HG02884 (cell line): ENCODE measurements around the gene KSR1.

Source experiments
- ATAC-seq: cut with Tn5 transposase; IDR thresholded peaks from one replicate; pipeline ENCODE4 v1.9.1; 2021; ENCODE audit warnings: mild to moderate bottlenecking, moderate library complexity; ENCODE audit not compliant: unreplicated experiment

Gene KSR1

GRCh38 chr17:27532269-27533263, 76.3 kb downstream of the KSR1 start:
- ATAC-seq, result no peak

DNA sequence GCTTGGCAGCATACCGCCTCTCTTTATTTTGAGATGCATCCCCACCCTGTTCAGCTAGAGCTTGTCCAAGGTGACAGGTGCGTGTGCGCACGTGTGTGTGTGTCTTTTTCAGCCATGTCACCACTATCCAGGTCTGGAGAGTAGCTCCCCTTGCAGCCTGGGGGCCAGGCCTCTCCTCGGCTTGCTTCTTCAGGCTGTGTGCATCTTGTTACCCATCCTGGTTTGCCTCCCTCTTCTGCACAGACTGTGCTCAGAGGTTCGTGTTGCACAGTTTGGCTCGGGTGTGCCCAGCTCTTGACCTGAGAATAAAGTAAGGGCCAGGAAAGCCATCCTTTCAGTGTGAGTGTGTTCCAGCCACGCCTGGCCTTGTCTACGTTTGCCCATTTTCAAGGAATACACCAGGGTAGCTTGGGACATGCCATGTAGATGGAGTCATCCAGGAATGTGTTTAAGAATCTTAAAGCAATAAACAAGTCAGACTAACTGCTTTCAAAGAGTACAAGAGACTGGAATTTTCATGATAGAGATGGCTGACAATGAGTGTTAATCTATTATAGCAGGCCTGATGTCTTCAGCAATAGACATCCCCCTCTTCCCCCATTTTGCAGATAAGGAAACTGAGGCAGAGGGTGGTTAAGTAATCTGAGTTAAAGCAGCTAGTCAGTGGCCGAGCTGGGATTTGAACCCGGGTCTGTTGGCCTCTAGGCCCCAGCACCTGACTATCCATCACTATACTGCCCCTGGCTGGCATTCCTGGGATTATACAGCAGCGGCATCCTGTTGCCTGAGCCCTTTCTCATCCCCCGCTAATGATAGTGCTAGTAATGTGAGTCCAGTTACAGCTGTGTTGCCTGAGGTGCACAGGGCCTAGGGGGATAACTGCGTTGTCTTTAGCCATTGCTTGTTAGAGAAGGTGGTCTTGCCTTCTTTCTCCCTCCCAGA, 77.9 kb downstream of the KSR1 start:
- no peak for ATAC-seq

GRCh38 chr17:27535178-27535928, 79.1 kb downstream of the KSR1 start:
- no peak for ATAC-seq

DNA sequence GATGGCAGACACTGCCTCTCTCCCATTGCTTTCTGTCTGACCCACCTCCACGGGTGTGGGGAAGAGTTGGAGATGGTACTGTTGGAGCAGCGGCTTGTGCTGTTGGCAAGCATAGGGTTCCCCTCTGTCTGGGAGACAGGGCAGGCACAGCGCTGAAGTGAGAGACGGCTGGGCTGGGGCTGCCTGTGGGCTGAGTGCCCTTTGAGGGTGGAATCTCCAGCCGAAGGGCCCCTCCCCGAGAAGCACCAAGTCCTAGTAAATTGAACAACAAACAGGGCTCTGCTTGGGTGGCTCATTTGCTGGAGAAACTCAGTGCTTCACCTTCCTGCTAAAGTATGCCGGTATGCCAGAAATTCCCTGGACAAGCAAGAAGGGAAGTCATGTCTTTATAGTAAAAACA, 79.7 kb downstream of the KSR1 start:
- no peak for ATAC-seq

DNA sequence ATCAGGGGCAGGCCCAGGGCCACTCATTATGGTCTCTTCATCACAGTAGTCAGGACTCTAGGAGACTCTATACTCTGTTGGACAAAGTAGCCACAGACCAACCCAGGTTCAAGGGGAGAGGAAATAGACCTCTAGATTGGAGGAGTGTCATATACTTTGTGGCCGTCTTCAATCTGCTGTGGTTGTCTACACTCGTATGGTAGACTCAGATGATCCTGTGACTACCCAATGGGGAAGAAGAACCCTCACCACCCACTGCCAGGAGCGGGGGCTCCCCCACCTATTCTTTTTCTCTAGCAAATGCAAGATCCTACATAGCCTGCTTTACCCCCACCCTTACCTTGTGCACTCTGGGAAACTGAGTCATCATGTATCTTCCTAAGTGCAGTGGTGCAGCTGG, 80.5 kb downstream of the KSR1 start:
- ATAC-seq, result no peak

DNA sequence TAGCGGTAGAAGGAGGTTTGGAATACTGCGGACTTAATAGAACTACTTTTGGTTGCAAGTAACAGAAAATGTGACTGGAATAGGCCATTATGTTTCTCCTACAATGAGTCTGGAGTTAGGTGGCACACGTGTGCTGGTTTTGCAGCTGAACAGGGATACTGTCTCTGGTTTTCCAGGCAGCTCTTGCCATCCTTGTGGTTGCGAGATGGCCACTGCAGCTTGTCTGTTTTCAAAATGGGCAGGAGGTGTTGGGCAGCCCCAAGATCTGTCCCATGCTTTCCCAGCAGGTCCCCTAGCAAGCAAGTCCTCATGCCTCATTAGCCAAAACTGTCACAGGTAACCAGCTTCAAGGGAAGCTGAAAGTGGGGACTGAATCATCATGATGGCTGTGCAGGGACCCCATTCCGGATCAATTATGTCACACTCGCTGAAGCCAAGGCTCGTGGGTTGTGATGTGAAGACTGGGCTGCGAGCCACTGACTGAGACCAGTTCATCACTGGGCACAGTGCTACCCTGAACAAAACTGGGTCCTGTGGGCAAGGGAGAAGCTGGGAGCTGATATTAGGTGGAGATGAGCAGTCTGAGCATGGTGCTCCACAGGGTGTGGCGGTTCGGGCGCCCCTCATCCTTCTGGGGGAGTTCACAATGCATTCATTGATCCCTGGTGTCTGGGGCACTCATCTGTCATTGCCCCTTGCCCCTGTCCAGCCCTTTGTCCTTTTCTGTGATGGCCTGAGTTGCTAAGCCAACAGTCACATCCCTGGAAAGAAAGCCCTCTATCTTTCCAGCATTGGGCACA, 82.1 kb downstream of the KSR1 start:
- ATAC-seq, result no peak

- no peak for ATAC-seq
Measured at GRCh38 chr17:27539152-27539551, 82.9 kb downstream of the KSR1 start.

GRCh38 chr17:27539794-27540317, 83.6 kb downstream of the KSR1 start:
- ATAC-seq, result no peak

DNA sequence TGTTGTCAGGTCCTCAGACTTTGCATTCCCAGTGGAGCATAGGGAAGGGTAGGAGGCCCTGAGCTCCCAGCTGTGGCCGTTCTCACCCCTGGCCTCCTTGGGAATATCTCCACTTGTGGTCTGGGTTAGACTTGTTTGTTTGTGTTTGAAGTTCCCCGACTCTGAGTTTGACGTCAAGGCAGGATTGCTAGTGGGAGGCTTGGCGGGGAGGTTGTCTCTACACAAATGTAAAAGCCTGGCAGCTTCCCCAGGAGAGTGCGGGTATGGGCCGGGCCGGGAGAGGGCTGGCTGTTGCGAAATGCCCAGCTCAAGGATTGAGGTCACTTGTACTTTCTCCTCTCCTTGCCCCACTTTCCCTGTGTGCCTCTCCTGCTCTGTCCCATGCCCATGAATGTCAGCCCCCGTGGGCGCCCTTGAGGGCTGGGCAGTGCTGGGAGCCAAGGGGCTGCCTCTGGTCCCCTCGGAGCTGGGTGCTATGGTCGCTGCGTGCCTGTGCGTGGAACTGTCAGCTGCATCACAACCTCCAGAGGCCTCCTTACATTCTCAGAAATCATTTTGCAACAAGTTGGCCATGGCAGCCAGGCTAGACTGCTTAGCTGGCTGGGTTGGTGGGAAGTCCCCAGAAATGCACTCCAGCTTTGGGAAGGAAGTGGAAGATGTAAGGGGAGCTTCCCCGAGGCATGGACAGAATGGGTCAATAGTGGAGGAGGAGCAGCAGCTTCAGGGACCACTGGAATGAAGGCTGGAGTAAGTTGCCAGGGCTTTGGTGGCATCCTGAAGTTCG, 84.3 kb downstream of the KSR1 start:
- no peak for ATAC-seq

DNA sequence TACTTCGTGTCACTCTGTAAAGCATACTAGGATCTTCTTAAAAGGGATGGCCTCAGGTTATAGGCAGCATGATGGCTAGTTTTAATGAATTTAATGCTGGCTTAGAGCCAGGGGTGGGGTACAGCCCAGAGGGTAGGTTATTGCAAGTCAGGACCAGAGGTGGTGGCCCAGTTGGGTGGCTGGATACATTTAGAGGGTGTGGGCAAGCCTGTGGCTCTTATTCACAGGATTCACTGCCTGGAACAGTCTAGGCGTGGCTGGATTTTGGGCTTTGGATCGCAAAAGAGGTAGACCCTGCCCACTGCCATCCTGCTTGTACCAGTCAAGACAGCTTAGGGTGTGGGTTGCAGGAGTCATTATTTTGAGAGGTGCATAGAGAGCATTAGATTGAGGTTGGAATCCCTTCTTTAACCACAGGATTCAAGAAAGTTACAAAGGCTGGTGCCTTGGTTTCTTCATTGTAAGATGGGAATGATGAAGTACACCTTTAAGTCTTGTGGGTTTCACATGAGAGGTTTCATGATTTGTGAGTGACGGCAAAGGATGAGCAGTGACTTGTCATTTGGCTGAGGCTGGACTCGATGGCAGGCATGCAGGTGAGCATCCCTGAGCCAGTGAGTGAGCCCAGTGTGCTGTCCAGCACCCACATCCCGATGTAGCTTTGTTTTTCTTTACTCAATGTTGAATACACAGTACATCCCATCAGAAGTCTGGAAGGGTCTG, 85.2 kb downstream of the KSR1 start:
- no peak for ATAC-seq

DNA sequence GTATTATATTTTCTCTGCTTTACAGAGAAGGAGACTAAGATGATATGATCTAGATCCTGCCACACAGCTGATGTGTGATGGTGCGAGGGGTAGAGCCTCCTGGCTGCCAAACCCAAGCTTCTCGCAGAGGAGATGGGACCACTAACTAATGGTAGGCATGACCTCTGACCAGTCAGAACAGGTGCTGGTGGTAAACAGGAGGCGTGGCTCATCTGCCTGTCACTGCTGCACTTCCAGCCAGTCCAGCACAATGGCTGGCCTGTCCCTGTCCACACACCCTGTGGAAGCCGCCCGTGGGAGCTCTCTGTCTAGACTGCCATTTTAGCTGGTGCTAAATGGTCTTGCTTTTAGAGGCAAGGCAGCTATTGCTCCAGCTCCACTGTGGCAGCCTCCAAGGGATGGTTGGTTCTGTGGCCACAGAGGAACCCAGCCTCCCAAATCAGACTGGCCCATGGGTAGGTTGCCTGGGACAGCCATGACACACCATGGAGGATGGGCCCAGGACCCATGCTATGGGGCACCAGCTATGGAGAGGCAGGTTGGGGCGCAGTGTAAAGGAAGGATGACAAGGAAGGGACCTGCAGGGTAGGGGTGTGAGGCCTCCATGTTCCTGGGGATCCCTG, 86.7 kb downstream of the KSR1 start:
- no peak for ATAC-seq

DNA sequence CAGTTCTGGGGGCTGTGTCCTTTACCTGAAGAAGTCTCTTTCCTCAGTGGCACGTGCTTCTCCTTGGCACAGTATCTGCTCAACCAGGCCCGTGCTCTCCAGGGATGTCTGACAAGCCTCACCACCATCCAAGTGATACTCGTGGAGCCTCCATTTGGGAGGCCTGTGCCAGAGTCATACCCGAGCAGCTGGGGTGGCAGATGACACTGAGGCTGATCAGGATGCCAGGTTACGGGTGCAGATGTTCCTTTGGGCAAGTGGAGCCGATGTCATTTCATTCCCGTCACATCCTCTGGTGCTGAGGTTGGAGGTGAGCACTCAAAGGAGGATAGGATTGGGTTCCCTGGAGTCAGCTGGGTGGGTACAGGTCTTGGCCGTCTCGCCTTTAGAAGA, 87.2 kb downstream of the KSR1 start:
- no peak for ATAC-seq

GRCh38 chr17:27543958-27544349, 87.7 kb downstream of the KSR1 start:
- no peak for ATAC-seq

GRCh38 chr17:27544350-27545131, 88.3 kb downstream of the KSR1 start:
- ATAC-seq, result peak; percentile 87

DNA sequence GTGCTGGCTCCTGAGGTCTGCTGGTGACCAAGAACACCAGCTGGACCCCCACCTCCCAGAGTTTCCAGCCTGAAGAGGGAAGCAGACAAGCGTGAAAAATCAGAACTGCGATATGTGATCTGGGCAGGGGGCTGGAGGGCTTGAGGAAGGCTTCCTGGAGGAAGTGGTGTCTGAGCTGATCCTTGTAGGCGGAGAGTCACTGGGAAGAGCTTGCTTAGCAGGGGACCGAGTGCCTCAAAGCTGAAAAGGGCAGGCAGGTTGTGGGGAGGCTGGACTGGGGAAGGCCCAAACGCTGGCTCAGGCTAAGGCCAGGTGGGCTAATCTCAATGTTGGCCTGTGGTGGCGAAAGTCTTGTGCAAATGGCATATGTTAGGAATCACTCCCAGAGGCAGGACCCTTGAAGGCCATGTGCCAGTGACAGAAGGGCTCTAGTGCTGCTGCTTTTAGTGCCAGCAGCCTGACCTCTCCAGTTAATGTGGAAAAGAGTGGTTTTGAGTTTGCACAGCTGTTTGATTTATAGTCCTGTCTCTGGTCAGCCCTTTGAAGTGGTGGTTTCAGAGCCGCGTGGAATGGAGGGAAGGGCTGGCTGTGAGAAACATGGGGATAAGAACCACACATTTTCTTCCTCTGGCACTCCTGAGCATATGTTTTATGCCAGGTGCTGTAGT, 89.4 kb downstream of the KSR1 start:
- no peak for ATAC-seq

DNA sequence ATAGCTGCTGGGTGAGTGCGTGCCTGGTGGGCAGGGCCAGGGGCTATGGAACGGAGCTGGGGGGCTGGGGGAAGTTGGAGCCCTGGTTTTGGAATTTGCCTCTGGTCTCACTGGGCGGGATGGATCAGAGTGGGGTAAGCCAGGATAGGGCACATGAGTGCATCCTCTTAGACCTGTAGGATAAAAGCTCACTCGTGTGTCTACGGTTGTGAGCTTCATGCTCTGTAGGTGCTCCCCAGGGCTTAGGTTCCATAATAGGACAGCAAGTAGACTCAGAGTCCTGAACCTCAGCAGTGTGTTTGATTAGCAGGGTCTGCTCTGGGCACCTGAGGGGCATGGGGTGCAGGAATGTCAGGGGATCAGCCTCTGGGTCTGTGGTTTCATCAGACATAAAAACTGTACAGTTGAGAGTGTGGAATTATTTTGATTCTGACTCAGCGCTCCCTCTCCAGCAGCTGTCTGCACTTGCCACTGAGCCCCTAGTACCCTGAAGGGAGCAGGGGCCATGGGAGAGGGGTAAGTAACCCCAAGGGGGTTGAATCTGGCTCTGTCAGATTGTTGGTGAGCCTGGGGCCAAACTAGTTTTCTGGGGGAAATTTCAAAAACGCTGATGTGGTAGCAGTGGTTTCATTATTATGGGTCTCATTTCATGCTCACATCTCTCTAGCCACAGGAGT, 90.5 kb downstream of the KSR1 start:
- ATAC-seq, result no peak
